HepG2 (cell line): Measurements from ENCODE around the gene SAPCD2. TPM values are rescaled to one million over a fixed set of nuclear protein-coding genes. Genes with fewer than 3 reads are reported as not detected.
A peak's percentile ranks its signal among the peaks of the same experiment; 100 is the strongest.

Experiments
- DDIT3 ChIP-seq: sonication (generic); formaldehyde crosslinking; IDR thresholded peaks from 2 replicates; pipeline ENCODE4 v1.4.0; 2020; ENCODE audit warnings: mild to moderate bottlenecking, missing genetic modification reagents
- DZIP1 ChIP-seq: sonication (generic); formaldehyde crosslinking; IDR thresholded peaks from 2 replicates; pipeline ENCODE4 v1.5.0; 2020; ENCODE audit warnings: mild to moderate bottlenecking, missing genetic modification reagents
- FOXJ3 ChIP-seq: sonication (generic); formaldehyde crosslinking; IDR thresholded peaks from 2 replicates; pipeline ENCODE4 v1.4.0; 2020; ENCODE audit warnings: missing genetic modification reagents, mild to moderate bottlenecking, borderline replicate concordance
- HCFC1 ChIP-seq: fragments of 150-350 bp; IDR thresholded peaks from 2 replicates; pipeline ENCODE4 v1.6.1; 2014; ENCODE audit warnings: low read depth, low read length
- HNRNPUL1 ChIP-seq: fragments of 200-400 bp; formaldehyde crosslinking; IDR thresholded peaks from 2 replicates; pipeline ENCODE4 v1.6.1; 2017; ENCODE audit warnings: low read depth, mild to moderate bottlenecking, low read length, moderate library complexity
- MTA1 ChIP-seq: sonication (generic); formaldehyde crosslinking; IDR thresholded peaks from 2 replicates; pipeline ENCODE4 v1.4.0; 2020; ENCODE audit warnings: missing genetic modification reagents, mild to moderate bottlenecking, borderline replicate concordance
- MYC ChIP-seq: sonication (generic); formaldehyde crosslinking; IDR thresholded peaks from 2 replicates; pipeline ENCODE4 v1.9.0; 2021; ENCODE audit warnings: missing genetic modification reagents, borderline replicate concordance
- RNF2 ChIP-seq: fragments of 450-650 bp; conservative IDR thresholded peaks from 2 replicates; pipeline ENCODE4 v1.6.1; 2016; ENCODE audit warnings: low read depth
- SP2 ChIP-seq: sonication (generic); formaldehyde crosslinking; IDR thresholded peaks from 2 replicates; pipeline ENCODE4 v1.5.1; 2020; ENCODE audit warnings: mild to moderate bottlenecking, missing genetic modification reagents
- ZGPAT ChIP-seq: IDR thresholded peaks from 2 replicates; pipeline ENCODE4 v1.6.1; 2016; ENCODE audit warnings: mild to moderate bottlenecking
- ZNF432 ChIP-seq: sonication (generic); formaldehyde crosslinking; IDR thresholded peaks from 2 replicates; pipeline ENCODE4 v1.5.0; 2020; ENCODE audit warnings: missing genetic modification reagents, mild to moderate bottlenecking, borderline replicate concordance
- ZNF777 ChIP-seq: sonication (generic); formaldehyde crosslinking; IDR thresholded peaks from 2 replicates; pipeline ENCODE4 v1.4.0; 2020; ENCODE audit warnings: missing genetic modification reagents
- ZNF816 ChIP-seq: sonication (generic); formaldehyde crosslinking; IDR thresholded peaks from 2 replicates; pipeline ENCODE4 v1.8.0; 2022; ENCODE audit warnings: missing genetic modification reagents, mild to moderate bottlenecking, borderline replicate concordance
- ZNF883 ChIP-seq: sonication (generic); formaldehyde crosslinking; IDR thresholded peaks from 2 replicates; pipeline ENCODE4 v1.5.1; 2020; ENCODE audit warnings: mild to moderate bottlenecking, missing genetic modification reagents; ENCODE audit errors: not compliant biosample characterization
- polyA plus RNA-seq, 8 experiments: library from polyadenylated mRNA; depleted of rRNA in 3 of 8; stranded (reverse) in 7 of 8; unstranded in 1 of 8; fragments of >200 nt; fragmentation: Illumina TruSeq in 4 of 8; extraction: Trizol in 4 of 8; gene quantifications; 2 replicates each; pipeline versions ENCODE4 v1.2.1 to v1.2.3, GENCODE V29; 2011 to 2016; ENCODE audit warnings: low read depth in 4 of 8, missing spikeins in 1 of 8, mixed read lengths in 1 of 8; ENCODE audit not compliant: insufficient read depth in 1 of 8
- total RNA-seq, 5 experiments: library from RNA; depleted of rRNA; stranded (reverse); fragments of >200 nt; fragmentation: Illumina TruSeq; extraction: Trizol; gene quantifications; 2 replicates each; pipeline ENCODE4 v1.2.3, GENCODE V29; 2016; ENCODE audit warnings: low read depth in 1 of 5
- TF ChIP-seq, protein P1 (sequence below): sonication (generic); formaldehyde crosslinking; IDR thresholded peaks from 2 replicates; pipeline ENCODE4 v1.8.0; 2022; ENCODE audit warnings: missing genetic modification reagents, low read depth, mild to moderate bottlenecking, borderline replicate concordance
- TF ChIP-seq, protein P2 (sequence below): sonication (generic); formaldehyde crosslinking; IDR thresholded peaks from 2 replicates; pipeline ENCODE4 v1.4.0; 2020; ENCODE audit warnings: missing genetic modification reagents

The SAPCD2 gene
- total and polyA plus RNA-seq, 2 of the 13 experiments (the other 11 are each of a cell fraction or from before 2014, with no cell fraction given): 21.9 to 42.8 TPM

DNA sequence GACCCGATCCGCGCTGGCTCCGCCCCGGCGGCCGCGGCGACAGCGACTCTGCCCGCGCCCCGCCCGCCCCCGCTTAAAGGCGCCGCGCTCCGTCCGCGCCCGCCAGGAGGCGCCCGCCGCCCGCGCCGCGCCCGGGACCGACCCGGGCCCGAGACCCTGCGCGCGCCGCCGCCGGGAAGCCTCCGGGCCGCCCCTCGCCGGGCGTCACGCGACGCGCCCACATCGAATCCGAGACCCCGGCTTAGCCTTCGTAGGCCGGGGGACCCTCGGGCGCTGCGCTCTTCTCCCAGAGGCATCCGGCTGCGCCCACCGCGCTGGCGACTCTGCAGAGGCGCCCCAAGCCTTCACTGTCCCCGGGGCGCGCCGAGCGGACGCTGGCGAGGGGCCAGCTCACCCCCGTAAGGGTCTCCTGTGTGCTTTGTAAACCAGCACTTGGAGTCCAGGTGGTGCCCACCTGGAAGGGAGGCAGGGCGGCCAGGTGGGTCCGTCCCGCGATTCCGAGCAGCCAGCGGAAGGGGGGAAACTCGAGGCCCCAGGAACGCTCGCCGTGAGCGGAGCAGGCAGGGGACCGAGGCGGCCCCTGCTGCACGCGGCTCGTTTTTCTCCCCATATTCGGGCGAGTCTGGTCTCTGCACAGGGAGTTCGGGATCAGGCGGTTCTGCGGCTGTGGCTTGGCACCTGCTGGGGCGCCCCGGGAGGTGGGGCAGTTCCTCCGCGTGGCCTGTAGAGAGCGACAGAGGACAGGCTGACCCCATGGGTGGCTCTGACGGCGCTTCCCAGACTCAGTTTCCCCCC, 41.9 kb downstream of the SAPCD2 start (continued):
- no peak for TF ChIP-seq DDIT3 (CRISPR knock-in tag)
- TF ChIP-seq ZGPAT (CRISPR knock-in tag): no peak
- no peak for TF ChIP-seq ZNF883 (CRISPR knock-in tag)
- 0 out of 2 replicates have a peak, but pooled peaks have one; percentile 27 for TF ChIP-seq SP2 (CRISPR knock-in tag)
- TF ChIP-seq HCFC1: no peak
- no peak for TF ChIP-seq ZNF432 (CRISPR knock-in tag)
- TF ChIP-seq DZIP1: no peak
- no peak for TF ChIP-seq MTA1
- peak; percentile 45; the same call in 1 of the 2 replicates for TF ChIP-seq MYC (CRISPR knock-in tag)
- TF ChIP-seq ZNF816 (CRISPR knock-in tag): no peak
- TF ChIP-seq ZNF777: peak; percentile 29; the same call in 1 of the 2 replicates
- TF ChIP-seq, protein P1, sequence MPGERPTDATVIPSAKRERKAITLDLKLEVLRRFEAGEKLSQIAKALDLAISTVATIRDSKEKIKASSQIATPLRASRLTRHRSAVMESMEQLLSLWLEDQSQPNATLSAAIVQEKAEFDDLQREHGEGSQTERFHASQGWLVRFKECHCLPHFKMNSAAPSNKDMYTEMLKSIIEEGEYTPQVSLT (CRISPR knock-in tag): no peak
- TF ChIP-seq HNRNPUL1: no peak
- no peak for TF ChIP-seq RNF2
- no peak for TF ChIP-seq FOXJ3 (CRISPR knock-in tag)
- TF ChIP-seq, protein P2, sequence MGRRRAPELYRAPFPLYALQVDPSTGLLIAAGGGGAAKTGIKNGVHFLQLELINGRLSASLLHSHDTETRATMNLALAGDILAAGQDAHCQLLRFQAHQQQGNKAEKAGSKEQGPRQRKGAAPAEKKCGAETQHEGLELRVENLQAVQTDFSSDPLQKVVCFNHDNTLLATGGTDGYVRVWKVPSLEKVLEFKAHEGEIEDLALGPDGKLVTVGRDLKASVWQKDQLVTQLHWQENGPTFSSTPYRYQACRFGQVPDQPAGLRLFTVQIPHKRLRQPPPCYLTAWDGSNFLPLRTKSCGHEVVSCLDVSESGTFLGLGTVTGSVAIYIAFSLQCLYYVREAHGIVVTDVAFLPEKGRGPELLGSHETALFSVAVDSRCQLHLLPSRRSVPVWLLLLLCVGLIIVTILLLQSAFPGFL (CRISPR knock-in tag): no peak
